Endothelial cell (in vitro differentiated cells): Measurements from ENCODE around the gene DYSF. TPM values are rescaled to one million over a fixed set of nuclear protein-coding genes. Genes with fewer than 3 reads are reported as not detected.

Source experiments
- DNase-seq: peaks from one replicate; pipeline ENCODE4 v3.0.0; 2021; ENCODE audit warnings: low spot score
- H3K27ac Mint-ChIP-seq: one replicate; pipeline ENCODE4 v1.8.0; 2021; ENCODE audit warnings: mixed read lengths, inconsistent platforms; ENCODE audit not compliant: unreplicated experiment
- H3K27me3 Mint-ChIP-seq: one replicate; pipeline ENCODE4 v1.8.0; 2021; ENCODE audit warnings: mild to moderate bottlenecking, moderate library complexity, mixed read lengths, inconsistent platforms; ENCODE audit not compliant: unreplicated experiment
- H3K36me3 Mint-ChIP-seq: one replicate; pipeline ENCODE4 v1.8.0; 2021; ENCODE audit warnings: mild to moderate bottlenecking, low read depth, mixed read lengths, inconsistent platforms; ENCODE audit not compliant: unreplicated experiment
- H3K4me1 Mint-ChIP-seq: one replicate; pipeline ENCODE4 v1.8.0; 2021; ENCODE audit warnings: mild to moderate bottlenecking, mixed read lengths, inconsistent platforms; ENCODE audit not compliant: unreplicated experiment
- H3K4me3 Mint-ChIP-seq: one replicate; pipeline ENCODE4 v1.8.0; 2021; ENCODE audit warnings: mild to moderate bottlenecking, mixed read lengths, inconsistent platforms; ENCODE audit not compliant: unreplicated experiment
- H3K9me3 Mint-ChIP-seq: one replicate; pipeline ENCODE4 v1.8.0; 2021; ENCODE audit warnings: mixed read lengths, inconsistent platforms; ENCODE audit not compliant: unreplicated experiment
- CTCF ChIP-seq: fragments of 200-600 bp; sonication (generic); IDR thresholded peaks from one replicate; pipeline ENCODE4 v1.5.0; 2021; ENCODE audit warnings: antibody characterized with exemption; ENCODE audit not compliant: unreplicated experiment
- total RNA-seq: library from RNA; stranded (reverse); fragmentation: NEBNext Ultra II Directional; extraction: Animal tissue kit (Norgen Biotek cat#: 25700); gene quantifications from one replicate; pipeline ENCODE4 v1.2.1, GENCODE V29; 2021; ENCODE audit not compliant: unreplicated experiment

DYSF gene
- total RNA-seq, 1 donor from 2014 or later = 566 TPM

DNA sequence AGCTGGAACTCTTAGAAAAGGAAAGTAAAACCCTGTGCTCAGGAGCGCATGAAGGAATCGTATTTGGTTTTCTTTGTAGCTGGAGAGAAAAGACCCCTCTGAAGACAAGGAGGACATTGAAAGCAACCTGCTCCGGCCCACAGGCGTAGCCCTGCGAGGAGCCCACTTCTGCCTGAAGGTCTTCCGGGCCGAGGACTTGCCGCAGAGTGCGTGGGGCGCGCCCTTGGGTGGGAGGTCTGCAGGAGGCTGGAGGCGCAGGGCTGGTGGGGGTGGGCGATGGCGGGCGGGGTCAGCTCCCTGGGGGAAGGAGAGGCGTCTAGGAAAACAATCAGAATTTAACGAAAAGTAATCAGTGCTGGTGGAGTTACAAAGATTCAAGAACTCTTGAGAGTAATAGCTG lies 72.8 kb downstream of the DYSF start:
- TF ChIP-seq CTCF = no peak
- H3K4me1 Mint-ChIP-seq = peaks cover 58% of the 10 kb centered on the region
- peak overlapping the region; percentile 69 for H3K4me3 Mint-ChIP-seq
- peaks cover 84% of the 10 kb centered on the region for H3K36me3 Mint-ChIP-seq
- no peak for DNase-seq
- no peak overlapping the region for H3K27ac Mint-ChIP-seq
- peaks cover 28% of the 10 kb centered on the region for H3K27me3 Mint-ChIP-seq
- no peaks in the 10 kb centered on the region for H3K9me3 Mint-ChIP-seq

- no peak overlapping the region for H3K27ac Mint-ChIP-seq
- DNase-seq = no peak
- H3K4me3 Mint-ChIP-seq = no peak overlapping the region
- H3K36me3 Mint-ChIP-seq = peaks cover 86% of the 10 kb centered on the region
- no peak for TF ChIP-seq CTCF
- no peaks in the 10 kb centered on the region for H3K9me3 Mint-ChIP-seq
- peaks cover 60% of the 10 kb centered on the region for H3K4me1 Mint-ChIP-seq
- H3K27me3 Mint-ChIP-seq = peaks cover 28% of the 10 kb centered on the region
Observed at GRCh38 chr2:71526975-71527374, 73.6 kb downstream of the DYSF start.

GRCh38 chr2:71528131-71528591 lies 74.8 kb downstream of the DYSF start:
- Mint-ChIP-seq H3K27ac (peak overlapping the region; percentile 86), H3K4me1 (peaks cover 56% of the 10 kb centered on the region), H3K36me3 (peaks cover 83% of the 10 kb centered on the region), H3K4me3 (peak overlapping the region; percentile 22), H3K9me3 (no peaks in the 10 kb centered on the region), H3K27me3 (peaks cover 27% of the 10 kb centered on the region)
- no peak for TF ChIP-seq CTCF
- no peak for DNase-seq

DNA sequence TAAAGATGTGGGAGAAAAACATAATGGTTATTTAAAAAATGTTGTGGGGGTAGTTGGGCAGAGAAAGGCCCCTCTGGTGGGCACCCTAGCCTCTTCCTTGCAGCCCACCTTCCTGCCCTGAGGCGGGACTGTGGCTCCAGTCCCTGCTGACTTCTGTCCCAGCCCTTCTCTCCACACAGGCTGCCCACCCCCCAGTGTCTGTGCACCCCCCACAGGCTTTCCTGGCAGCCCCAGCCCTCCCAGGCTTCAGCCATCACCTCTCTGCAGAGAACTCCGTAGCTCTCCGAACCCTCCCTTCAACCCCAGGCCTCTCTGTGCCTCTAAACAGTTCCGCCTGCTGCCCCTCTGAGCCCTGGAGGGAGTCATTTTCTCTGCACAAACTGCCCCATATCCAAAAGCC lies 75.4 kb downstream of the DYSF start:
- peaks cover 83% of the 10 kb centered on the region for H3K36me3 Mint-ChIP-seq
- peak overlapping the region; percentile 65 for H3K4me3 Mint-ChIP-seq
- H3K27ac Mint-ChIP-seq = peak overlapping the region; percentile 92
- no peak for DNase-seq
- H3K27me3 Mint-ChIP-seq = peaks cover 27% of the 10 kb centered on the region
- no peak for TF ChIP-seq CTCF
- H3K9me3 Mint-ChIP-seq = no peaks in the 10 kb centered on the region
- peaks cover 55% of the 10 kb centered on the region for H3K4me1 Mint-ChIP-seq

- DNase-seq = no peak
- TF ChIP-seq CTCF = no peak
- peaks cover 27% of the 10 kb centered on the region for H3K27me3 Mint-ChIP-seq
- peaks cover 55% of the 10 kb centered on the region for H3K4me1 Mint-ChIP-seq
- H3K27ac Mint-ChIP-seq = peak overlapping the region; percentile 92
- no peaks in the 10 kb centered on the region for H3K9me3 Mint-ChIP-seq
- H3K36me3 Mint-ChIP-seq = peaks cover 78% of the 10 kb centered on the region
- H3K4me3 Mint-ChIP-seq = peak overlapping the region; percentile 29
Observed at GRCh38 chr2:71530211-71530610, 76.8 kb downstream of the DYSF start.
